GM19351 (cell line): ENCODE data around the gene KCNJ8.
"Not testable (repeated sequence)": the region's sequence is repeated elsewhere in the genome, so short reads cannot be mapped to it uniquely, and the experiment has no call there.

Experiments used
- ATAC-seq: cut with Tn5 transposase; IDR thresholded peaks from one replicate; pipeline ENCODE4 v1.9.1; 2021; ENCODE audit warnings: mild to moderate bottlenecking, moderate library complexity; ENCODE audit not compliant: unreplicated experiment

KCNJ8 gene

DNA sequence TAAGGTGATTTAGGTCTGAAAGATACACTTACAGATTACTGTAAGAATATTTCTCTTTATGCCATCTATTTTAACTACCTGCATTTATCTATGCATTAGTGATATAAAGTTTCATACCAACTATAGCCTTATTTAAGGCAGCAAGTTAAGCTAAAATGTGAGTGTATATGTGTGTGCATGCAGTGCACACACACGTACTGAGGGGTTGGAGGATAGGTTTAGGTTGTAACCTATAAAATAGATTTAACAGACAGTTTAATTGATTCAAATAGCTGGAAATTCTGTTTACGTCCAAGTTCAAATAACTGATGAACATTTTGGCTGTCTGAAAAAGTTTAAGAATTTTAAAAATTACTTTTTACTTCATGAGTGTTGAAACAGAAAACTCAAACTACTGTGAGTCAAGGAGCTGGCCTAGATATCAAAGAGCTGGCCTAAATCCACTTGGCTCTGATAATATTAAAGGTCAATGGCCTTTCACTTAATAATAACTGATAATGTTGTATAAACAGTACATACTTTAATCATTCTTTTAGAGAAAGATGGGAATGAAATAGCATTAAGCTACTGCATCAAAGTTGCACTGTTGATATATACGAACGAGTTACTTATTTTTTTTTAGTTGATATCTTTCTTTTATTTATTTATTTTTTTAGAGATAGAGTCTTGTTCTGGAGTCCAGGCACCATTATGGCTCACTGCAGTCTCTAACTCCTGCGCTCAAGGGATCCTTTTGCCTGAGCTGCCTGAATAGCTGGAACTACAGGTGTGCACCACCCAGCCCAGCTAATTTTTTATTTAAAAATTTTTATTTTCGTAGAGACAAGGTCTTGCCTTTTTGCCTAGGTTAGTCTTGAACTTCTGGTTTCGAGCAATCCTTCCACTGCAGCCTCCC lies 13.8 kb upstream of the KCNJ8 start:
- ATAC-seq = no peak

DNA sequence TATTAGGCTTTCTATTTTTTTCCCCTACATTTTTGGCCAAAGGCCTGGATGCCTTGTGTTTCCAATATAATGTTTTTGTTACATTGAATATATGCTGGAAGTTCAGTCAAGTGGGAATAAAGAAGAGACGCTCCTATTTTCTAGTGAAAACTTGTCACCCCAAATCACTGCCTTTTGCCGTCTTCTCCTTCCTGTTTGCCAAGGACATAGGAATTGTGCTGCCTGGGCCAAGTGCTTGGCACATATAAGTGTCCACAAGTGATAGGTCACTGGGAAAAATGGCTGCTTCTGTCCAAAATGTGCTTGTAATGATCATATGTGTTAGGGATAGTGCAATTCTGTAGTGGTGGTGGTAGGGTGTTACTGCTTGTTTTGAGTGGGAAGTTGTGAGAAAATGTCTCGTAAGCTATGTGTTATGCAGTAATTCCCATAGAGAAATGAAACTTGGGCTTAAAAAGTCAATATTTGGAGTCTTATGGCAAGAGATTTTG lies 11.6 kb upstream of the KCNJ8 start:
- ATAC-seq = no peak

DNA sequence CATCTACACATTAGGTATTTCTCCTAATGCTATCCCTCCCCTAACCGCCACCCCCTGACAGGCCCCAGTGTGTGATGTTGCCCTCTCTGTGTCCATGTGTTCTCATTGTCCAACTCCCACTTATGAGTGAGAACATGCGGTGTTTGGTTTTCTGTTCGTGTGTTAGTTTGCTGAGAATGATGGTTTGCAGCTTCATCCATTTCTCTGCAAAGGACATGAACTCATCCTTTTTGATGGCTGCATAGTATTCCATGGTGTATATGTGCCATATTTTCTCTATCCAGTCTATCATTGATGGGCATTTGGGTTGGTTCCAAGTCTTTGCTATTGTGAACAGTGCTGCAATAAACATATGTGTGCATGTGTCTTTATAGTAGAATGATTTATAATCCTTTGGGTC lies 8.2 kb upstream of the KCNJ8 start:
- not testable (repeated sequence) for ATAC-seq

DNA sequence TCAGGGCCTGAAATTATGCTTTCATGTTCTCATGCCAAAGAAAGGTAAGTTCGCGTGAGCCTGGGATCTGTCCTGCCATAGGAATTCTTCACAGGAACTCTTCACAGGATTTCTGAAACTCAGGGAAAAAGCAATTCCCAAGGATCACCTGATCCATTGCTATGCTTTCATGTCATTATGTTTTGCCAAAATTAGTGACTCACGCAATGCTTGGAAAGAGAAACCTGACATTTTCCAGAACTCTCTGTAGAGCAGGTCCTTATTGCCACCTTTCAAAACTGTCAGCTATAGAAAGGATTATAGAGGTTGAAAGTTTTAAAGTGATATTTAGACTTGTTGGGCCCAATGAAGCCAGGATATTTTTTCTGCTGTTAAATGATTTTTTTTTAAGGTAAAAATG lies 6.3 kb upstream of the KCNJ8 start:
- ATAC-seq = no peak

DNA sequence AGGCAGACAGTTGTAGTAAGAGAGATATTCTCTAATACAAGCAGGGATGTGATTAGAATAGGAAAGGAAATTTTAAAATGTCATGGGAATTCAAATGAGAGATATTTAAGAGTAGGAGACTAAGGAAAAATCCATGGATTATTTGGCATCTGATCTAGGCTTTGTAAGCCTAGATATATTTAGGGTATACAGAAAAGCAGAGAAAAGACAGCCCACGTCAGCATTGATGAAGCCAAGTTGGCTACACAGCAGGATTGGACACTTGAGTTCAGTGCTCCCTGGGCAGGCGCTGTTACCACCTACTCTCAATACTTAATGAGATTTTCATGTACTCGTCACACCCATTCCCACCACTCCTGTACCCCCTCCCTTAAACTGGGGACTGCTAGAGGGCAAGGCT lies 1.7 kb upstream of the KCNJ8 start:
- ATAC-seq = no peak

DNA sequence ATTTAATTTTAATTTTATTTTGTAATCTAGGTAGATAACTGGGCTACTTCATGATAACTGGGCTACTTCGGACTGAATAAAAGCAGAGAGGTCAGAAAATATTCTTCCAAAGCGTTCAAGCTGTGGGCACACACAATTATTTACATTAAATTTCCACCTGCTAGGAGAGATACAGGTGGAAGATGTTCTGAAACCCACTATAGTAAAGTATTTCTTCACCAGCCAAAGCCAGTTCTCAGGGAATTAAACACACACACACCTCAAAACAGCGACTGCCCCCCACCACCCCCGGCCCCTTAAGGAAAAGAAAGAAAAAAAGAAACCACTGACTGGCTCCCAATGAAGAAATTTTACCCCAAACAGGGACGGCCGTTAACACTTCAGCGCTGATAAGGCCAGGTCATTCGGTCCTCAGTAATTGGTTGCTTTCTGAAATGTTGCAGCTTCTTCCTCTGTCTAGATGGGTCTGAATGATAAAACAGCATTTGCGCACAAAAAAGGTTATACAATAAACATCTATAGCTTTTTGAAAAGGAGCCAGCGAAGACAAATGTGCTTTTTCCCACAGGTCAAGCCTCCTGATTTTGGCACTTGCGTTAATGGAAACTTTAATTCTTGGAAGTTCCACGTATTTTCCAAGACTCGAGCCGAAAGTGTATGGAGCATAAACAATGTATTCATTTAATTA lies 771 bp upstream of the KCNJ8 start:
- ATAC-seq = no peak

DNA sequence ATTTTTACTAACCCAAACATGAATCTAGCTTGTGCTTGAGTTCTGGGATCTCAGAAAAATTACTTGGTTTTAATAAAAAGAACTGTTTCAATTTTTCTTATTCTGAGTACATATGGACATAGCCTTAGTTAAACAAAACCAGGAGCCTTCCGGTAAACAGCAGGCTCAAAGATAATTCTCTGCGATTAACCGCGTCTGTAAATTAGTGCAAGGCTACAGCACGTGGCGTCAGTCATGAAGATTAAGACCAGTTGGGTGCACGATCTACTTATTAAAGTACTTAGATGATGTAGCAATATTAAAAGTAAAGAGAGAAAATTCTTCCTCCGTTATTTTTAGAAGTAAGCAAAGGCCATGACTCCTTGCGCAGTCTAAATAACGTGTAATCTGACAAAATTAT lies 700 bp downstream of the KCNJ8 start:
- no peak for ATAC-seq

DNA sequence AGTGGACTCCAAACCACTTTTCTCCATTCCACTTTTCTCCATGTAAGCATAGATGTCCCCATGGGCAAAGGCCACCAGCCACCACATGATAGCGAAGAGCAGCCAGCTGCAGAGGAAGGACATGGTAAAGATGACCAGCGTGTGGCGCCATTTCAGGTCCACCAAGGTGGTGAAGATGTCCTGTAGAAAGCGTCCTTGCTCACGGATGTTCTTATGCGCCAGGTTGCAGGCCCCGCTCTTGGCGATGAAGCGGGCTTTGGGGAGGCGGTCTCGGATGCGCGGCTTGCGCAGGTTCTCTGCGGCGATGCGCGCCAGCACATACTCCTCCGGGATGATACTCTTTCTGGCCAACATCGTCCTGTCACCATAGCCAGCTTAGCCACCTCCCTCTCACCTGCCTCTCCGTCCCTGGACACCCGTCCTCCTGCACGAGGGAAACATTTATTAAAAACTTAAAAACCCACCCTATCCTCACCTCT lies 1.2 kb downstream of the KCNJ8 start:
- ATAC-seq = no peak

DNA sequence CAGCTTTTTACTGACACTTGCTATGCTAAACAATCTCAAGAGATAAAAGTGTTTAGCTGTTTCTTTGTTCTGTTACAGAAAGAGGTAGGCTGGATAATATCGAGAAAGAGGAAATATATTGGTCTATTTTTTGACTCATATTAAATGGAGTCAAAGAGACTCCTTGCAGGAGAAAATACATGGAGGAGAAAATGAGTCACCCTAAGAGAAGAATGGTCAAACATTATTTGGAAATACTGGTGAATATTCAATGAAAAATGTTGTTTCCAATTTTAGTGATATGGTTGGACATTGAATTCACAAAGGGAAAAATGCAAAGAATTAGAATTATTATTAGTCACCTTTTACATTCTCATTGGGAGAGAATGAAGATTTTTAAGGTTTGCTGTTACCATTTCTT lies 3.2 kb downstream of the KCNJ8 start:
- ATAC-seq = no peak

DNA sequence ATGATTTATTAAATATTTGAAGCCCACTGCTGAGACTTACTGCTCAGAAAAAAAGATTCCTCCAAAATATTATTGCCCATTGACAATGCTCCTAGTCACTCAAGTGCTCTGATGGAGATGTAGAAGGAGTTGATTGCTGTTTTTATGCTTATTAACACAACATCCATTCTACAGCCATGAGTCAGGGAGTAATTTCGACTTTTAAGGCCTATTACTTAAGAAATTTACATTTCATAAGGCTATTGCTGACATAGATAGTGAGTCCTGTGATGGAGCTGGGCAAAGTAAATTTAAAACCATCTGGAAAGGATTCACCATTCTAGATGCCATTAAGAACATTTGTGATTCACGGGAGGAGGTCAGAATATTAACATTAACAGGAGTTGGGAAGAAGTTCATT lies 5.2 kb downstream of the KCNJ8 start:
- no peak for ATAC-seq

DNA sequence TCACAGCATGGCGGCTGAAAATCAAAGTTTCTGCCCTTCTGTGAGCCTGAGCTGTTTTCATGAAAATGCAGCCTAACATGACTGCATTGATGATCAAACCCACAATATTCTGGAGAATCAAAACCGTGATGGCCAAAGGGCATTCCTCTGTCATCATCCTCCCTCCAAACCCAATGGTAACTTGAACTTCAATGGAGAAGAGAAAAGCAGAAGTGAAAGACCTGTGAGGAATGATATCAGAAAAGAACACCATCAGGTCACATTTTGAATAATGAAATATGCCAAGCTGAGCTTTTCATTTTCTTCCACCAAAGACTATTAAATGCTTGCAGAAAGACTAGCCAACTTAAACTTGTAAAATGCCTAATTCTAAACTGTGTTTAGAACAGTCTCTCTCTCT lies 8.1 kb downstream of the KCNJ8 start:
- ATAC-seq = no peak

DNA sequence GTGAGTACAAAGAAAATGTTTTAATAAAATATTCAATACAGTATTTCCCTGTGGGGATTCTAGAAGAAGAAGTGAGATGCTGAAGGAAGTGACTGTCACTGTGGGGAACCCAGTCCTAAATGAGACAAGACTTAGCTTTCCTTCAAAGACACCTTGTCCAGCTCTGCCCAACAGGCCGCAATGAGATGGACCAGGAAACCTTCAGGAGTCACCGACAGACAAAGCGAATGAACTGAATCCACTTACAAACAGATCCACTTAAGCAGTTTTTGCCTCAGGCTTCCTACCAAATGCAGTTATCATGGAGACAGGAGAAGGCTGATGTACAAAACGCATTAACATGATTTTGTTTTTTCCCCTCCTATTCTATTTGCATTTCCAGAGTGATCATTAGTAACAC lies 9.6 kb downstream of the KCNJ8 start:
- no peak for ATAC-seq

DNA sequence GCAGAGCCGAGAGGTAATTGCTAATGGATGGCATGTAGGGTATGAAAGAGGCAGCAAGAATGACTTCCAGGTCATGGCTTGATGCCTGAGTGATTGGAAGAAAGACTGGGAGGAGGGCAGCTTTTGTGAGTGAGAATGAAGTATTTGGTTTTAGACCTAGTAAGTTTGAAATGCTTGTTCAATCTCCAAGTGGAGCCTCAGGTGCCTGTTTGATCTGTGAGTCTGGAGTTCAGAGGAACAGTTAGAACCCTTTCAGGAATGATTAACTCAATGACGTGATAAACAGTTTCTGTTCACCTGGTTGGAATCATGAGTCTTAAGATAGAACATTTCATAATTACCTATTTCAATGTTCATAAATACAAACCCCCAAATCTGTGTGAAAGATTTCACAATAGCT lies 10.4 kb downstream of the KCNJ8 start:
- ATAC-seq = no peak

DNA sequence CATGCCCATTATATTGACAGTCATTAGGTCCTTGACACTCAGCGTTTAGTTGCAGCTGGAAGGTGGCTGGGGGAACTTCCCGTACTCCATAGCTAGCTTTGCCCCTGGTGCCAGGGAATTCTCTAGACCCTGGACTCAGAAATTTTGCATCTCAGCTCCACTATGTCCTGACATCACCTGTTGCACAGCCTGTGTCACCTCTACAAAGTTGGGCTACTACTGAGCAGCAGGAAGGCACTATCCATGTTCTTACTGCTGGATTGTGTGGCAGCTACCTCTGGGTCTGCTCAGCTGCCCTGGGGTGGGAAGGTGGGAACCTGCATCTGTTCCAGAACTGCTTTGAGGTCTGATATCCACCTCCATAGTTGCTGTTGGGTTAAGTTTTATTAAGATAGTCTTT lies 11.0 kb downstream of the KCNJ8 start:
- no peak for ATAC-seq

DNA sequence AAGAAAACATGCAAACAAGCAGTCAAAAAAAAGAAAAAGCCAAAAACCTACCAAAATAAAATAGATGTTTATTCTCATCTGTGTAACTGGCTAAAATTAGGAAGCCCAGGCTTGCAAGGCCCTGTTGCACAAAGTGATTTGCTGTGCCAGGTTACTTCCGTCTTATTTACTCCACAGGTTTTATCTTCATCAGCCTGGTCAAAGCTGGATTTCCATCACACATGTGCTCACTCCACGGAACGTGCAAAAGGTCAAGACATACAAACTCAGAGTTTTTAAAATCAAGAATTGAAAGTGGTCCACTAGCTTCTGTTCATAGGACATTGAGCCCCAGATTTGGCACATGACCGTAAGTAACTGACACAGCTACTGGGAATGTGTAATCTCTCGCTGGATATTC lies 14.8 kb downstream of the KCNJ8 start:
- no peak for ATAC-seq

DNA sequence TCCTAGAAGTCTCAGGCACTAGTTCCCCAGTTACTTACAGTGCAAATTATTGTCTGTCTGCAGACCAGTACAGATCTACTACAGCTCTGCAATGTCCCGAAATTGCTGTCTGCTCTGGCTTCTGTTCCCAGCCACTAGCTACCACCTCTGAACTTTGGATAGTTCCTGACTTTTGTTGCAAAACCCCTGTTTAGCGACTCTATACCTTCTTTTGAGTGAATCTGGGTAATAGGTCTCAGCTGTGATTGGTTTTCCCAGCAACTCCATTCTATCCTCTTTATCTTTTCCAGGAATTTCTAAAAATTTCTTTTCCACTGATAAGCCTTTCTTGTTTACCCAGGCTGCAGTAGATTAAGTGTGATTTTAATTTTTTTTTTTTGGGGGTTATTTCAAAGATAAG lies 16.8 kb downstream of the KCNJ8 start:
- no peak for ATAC-seq

DNA sequence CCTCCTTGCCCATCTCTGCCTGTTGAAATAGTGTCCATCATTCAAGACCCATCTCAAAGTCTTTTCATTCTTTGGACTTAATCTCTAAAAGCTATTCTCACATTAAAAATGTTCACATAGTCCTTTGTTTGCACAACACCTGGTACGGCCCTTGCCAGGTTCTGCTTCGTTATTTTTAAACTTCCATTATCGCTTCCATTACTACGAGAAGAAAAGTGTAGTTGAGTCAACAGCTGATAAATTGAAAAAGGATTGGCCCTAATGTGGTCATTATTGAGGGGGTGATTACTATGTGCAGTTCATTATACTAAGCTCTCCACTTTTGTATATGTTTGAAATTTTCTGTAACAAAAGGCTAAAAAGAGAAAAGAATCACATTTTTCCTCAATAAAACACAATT lies 17.8 kb downstream of the KCNJ8 start:
- no peak for ATAC-seq

DNA sequence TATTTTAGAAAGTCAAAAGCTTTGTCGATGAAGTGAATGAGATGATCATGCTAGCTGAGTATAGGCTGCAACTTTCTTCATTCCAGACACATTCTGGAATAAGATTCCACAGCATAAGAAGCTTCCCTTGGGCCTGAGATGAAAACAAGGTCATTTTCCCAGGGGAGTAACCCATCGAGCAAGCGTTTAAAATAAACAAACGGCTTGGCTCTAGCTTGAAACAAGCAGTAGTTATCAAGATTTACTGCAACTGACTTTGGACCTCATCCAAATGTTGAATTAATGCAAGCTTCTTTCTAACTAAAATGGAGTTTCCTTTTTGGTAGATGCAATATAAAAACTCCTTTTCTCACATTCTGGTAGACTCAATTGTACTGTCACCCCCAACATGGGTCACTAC lies 23.0 kb downstream of the KCNJ8 start:
- ATAC-seq = no peak

DNA sequence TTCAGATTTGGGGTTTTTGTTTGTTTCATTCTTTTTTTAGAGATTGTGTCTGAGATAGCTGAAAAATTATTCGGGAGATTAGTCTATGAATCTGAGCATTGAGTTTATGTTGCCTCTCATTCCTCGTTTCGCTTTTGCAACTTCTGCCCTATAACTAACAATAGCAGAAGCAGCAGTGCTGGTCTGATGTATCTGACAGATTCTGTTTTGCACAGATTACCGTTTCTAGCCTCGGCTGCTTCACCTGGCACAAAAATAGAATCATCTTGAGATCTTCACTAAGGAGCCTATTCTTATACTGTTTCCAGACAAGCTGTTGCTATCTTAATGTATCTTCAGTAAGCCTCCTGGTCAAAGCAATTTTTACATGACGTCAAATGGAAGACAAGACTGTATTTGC lies 29.2 kb downstream of the KCNJ8 start:
- no peak for ATAC-seq

DNA sequence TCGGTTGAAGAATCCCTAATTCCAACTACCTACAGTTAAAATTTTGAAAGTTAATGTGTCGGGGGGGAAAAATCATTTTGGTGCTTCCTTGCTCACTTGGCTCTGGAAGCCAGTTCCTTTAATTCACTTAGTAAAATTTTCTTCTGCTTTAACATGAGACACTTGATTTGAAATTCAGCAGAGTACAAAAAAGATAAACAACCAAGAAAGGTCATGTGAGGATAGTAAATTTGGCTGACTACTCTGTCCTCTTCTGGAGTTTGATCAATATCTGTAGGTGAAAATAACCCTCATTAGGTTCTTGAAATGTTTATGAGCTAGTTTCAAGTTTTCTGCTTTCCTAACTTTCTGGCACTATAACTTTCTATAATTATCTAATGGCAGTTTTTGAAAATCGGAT lies 43.4 kb downstream of the KCNJ8 start:
- no peak for ATAC-seq

DNA sequence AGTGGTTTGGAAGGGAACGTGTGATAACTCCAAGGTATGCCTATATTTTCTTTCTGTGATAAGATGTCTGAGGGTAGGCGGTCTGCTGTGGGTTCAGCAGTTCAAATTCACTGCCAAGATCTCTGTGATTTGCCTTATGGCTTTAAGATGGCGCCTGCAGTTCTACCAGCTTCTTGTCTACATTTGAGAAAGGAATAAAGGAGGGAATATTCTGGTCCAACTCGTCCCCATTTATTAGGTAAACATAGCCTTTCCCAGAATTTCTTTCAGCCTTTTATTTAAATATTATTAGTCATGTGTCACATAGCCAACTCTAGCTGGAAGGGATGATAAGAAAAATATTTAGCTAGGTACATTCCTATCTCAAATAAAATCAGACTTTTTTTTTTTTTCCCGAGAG lies 48.8 kb downstream of the KCNJ8 start:
- ATAC-seq = no peak

DNA sequence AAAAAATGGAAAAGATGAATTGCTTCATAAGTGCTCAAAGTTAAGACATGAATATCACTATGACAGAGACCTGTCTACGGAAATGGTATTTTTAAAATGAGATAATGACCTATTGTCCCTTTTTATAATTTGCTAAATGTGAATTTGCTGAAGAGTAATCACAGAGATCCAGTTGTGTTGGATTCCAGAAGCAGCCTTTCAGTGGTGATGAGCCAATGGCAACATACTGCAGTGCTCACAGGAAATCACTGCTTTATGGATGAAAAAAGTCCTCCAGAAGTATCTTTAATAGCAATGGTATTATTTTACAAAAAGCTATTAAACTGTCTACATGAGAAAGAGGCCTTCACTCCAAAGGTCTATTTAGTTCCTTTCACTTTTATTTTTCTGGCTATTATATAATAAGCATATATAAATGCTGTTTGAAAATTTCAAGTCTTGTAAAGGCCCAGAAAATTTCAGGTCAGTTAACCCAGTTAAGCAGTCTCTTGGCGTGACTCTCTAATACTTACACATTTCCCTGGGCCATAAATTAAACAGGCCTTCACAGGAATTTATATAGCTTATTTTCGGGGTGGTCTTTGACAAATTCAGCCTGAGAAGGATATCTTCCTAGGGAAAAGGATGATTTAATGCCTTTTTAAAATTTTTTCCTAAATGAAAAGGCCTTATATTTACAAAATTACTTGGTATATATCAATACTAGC lies 55.4 kb downstream of the KCNJ8 start:
- ATAC-seq = no peak
